Body of pancreas (tissue), 4 donors: ENCODE results near the gene KCNMB2. TPM values are rescaled to one million over a fixed set of nuclear protein-coding genes. Genes with fewer than 3 reads are reported as not detected.

Source experiments
- ATAC-seq: fragments of 150-250 bp; one replicate; pipeline ENCODE4 v1.9.1; 2016
- DNase-seq, 4 donors: peaks; one replicate each; pipeline ENCODE4 v3.0.0-alpha.2; 2019
- H3K27ac ChIP-seq, 4 donors: fragments of 200-600 bp; sonication (generic); 1 replicate in 3 of 4; 2 replicates in 1 of 4; pipeline versions ENCODE4 v1.5.1 to v1.6.1; 2016 to 2019; ENCODE audit warnings: mild to moderate bottlenecking in 1 of 4, mixed read lengths in 1 of 4, moderate library complexity in 1 of 4
- H3K27me3 ChIP-seq, 2 donors: fragments of 200-600 bp; sonication (generic); one replicate each; pipeline ENCODE4 v1.6.0; 2016; ENCODE audit warnings: mild to moderate bottlenecking in 1 of 2
- H3K36me3 ChIP-seq, 2 donors: fragments of 200-600 bp; sonication (generic); replicated peaks in 1 of 2; 2 replicates each; pipeline ENCODE4 v1.5.1; 2016; ENCODE audit warnings: low read depth in 2 of 2; ENCODE audit not compliant: insufficient read depth in 1 of 2
- H3K4me1 ChIP-seq: fragments of 200-600 bp; sonication (generic); one replicate; pipeline ENCODE4 v1.6.0; 2016
- H3K4me3 ChIP-seq, 2 donors: fragments of 200-600 bp; sonication (generic); 1 replicate in 1 of 2; 2 replicates in 1 of 2; pipeline ENCODE4 v1.5.1; 2016 to 2019
- H3K9me3 ChIP-seq, 3 donors: fragments of 200-600 bp; sonication (generic); 1 replicate in 2 of 3; 2 replicates in 1 of 3; pipeline ENCODE4 v1.5.1; 2016
- POLR2A ChIP-seq, 3 donors: fragments of 450-650 bp; IDR thresholded peaks; one replicate each; pipeline ENCODE4 v1.6.1; 2016; ENCODE audit warnings: antibody characterized with exemption in 3 of 3, mild to moderate bottlenecking in 2 of 3
- WGBS, 2 donors: methylation state at CpG; one replicate each; pipeline ENCODE4 v1.1.5; 2017; 5-methylcytosine and 5-hydroxymethylcytosine counted together
- intact Hi-C: fragments of 100-400 bp; cut with DNase I; formaldehyde crosslinking; loops from one replicate; pipeline ENCODE4 v1.15.1; 2023
- total RNA-seq, 2 donors: library from RNA; depleted of rRNA; stranded (reverse); fragments of >200 nt; gene quantifications; one replicate each; pipeline ENCODE4 v1.1.0, GENCODE V29; 2016
- TF ChIP-seq, protein P1 (sequence below), 7 experiments: fragments of 450-650 bp in 4 of 7; fragments of 200-600 bp in 3 of 7; sonication (generic) in 3 of 7; IDR thresholded peaks; one replicate each; pipeline ENCODE4 v1.5.1; 2016 to 2019; ENCODE audit warnings: antibody characterized with exemption in 7 of 7

The KCNMB2 gene
- total RNA-seq, 2 donors from 2014 or later: 2.3 TPM; not detected in 1

DNA sequence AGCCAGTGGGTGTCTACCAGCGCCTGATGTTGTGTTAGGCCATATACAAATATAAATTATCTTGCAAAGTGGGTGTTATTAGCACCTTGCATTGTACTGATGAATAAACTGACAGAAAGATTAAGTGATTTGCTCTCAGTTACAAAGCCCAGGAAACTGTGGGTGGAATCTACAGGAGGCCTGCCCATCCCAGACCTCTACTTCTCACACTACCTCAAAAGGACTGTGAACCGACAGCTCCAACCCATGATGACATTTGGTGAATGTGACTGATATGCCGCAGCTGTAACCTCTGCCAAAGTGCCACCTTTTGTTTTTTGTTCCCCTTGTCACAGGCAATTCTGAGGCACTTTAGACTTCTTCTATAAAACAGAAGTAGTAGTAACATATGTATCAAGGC lies 43.7 kb upstream of the KCNMB2 start:
- Histone ChIP-seq H3K4me1 (peaks cover 5% of the 10 kb centered on the region), H3K27me3 (no peaks in the 10 kb centered on the region), H3K9me3 (no peaks in the 10 kb centered on the region), H3K27ac (no peak overlapping the region), H3K36me3 (no peaks in the 10 kb centered on the region), H3K4me3 (no peak overlapping the region)
- WGBS, 2 donors: 56 to 91% methylated on average over 3 of the region's 3 CpGs
- intact Hi-C loops: no loop called here
- ATAC-seq: no peak
- DNase-seq: no peak
- no peak for TF ChIP-seq POLR2A (IDR thresholded peaks at IDR 0.05)

DNA sequence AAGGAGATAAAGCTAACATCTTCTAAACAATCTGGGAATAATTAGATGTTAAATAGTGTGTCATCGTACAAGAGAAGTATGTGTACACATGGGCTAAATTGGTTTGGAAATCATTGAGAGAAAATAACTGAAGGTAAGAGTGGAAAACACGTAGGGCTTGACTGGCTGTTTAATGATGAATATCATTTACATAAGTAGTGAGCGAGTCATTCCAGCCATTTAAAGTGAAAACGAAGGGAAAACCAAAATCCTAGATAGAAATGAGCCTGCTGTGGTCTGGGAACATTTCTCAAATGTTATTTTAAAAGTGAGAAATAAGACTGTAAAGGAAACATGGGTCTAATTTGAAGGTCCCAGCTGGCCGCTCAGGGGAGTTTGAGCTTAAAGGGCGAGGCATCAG lies 41.9 kb upstream of the KCNMB2 start:
- no peak for DNase-seq
- TF ChIP-seq, protein P1, sequence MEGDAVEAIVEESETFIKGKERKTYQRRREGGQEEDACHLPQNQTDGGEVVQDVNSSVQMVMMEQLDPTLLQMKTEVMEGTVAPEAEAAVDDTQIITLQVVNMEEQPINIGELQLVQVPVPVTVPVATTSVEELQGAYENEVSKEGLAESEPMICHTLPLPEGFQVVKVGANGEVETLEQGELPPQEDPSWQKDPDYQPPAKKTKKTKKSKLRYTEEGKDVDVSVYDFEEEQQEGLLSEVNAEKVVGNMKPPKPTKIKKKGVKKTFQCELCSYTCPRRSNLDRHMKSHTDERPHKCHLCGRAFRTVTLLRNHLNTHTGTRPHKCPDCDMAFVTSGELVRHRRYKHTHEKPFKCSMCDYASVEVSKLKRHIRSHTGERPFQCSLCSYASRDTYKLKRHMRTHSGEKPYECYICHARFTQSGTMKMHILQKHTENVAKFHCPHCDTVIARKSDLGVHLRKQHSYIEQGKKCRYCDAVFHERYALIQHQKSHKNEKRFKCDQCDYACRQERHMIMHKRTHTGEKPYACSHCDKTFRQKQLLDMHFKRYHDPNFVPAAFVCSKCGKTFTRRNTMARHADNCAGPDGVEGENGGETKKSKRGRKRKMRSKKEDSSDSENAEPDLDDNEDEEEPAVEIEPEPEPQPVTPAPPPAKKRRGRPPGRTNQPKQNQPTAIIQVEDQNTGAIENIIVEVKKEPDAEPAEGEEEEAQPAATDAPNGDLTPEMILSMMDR (IDR thresholded peaks at IDR 0.05): no peak
- TF ChIP-seq POLR2A (IDR thresholded peaks at IDR 0.05): no peak
- 61 to 65% methylated on average over 6 of the region's 6 CpGs for WGBS, 2 donors
- Histone ChIP-seq H3K9me3 (no peaks in the 10 kb centered on the region), H3K36me3 (no peaks in the 10 kb centered on the region), H3K4me3 (no peak overlapping the region), H3K27me3 (no peaks in the 10 kb centered on the region), H3K4me1 (peaks cover 5% of the 10 kb centered on the region), H3K27ac (no peak overlapping the region)
- intact Hi-C loops: no loop called here
- ATAC-seq: no peak

DNA sequence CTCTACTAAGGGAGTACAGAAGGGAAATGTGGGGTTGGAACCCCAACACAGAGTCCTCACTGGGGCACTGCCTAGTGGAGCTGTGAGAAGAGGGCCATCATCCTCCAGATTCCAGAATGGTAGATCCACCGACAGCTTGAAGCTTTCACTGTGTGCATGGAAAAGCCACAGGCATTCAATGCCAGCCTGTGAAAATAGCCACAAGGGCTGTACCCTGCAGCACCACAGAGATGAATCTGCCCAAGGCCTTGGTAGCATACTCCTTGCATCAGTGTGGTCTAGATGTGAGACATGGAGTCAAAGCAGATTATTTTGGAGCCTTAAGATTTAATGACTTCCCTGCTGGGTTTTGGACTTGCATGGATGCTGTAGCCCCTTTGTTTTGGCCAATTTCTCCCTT lies 39.3 kb upstream of the KCNMB2 start:
- H3K4me3 ChIP-seq: no peak overlapping the region
- no peaks in the 10 kb centered on the region for H3K36me3 ChIP-seq
- TF ChIP-seq POLR2A (IDR thresholded peaks at IDR 0.05): no peak
- TF ChIP-seq, protein P1 (IDR thresholded peaks at IDR 0.05): no peak
- H3K4me1 ChIP-seq: peaks cover 2% of the 10 kb centered on the region
- H3K27ac ChIP-seq: no peak overlapping the region
- ATAC-seq: no peak
- no peaks in the 10 kb centered on the region for H3K9me3 ChIP-seq
- no peak for DNase-seq
- 100% methylated on average over 1 of the region's 1 CpG for WGBS, 2 donors
- no peaks in the 10 kb centered on the region for H3K27me3 ChIP-seq
- intact Hi-C loops: no loop called here

DNA sequence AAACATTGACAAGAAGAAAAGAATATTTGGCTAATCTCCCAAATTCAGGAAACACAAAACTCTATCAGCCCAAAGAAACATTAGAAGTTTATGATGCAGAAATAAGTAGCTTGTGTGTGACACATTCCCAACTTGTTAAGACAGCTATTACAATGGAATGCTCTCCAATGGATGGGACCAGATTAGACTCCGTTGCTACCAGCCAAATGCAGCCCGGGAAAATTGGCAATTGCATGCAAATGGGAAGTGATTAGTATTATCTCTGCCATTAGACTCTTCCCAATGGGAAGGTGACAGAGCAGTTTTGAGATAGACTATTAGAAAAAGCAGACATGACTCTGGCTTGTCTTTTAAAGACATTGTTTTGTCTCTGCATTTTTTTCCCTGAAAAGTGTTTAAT lies 37.4 kb upstream of the KCNMB2 start:
- H3K4me3 ChIP-seq: no peak overlapping the region
- ATAC-seq (no peak), DNase-seq (no peak)
- intact Hi-C loops: no loop called here
- TF ChIP-seq, protein P1 (IDR thresholded peaks at IDR 0.05): no peak
- TF ChIP-seq POLR2A (IDR thresholded peaks at IDR 0.05): no peak
- no peaks in the 10 kb centered on the region for H3K9me3 ChIP-seq
- H3K4me1 ChIP-seq: peaks cover 3% of the 10 kb centered on the region
- H3K36me3 ChIP-seq: no peaks in the 10 kb centered on the region
- no peaks in the 10 kb centered on the region for H3K27me3 ChIP-seq
- H3K27ac ChIP-seq: no peak overlapping the region
- WGBS, 2 donors: 45 to 46% methylated on average over 2 of the region's 2 CpGs

DNA sequence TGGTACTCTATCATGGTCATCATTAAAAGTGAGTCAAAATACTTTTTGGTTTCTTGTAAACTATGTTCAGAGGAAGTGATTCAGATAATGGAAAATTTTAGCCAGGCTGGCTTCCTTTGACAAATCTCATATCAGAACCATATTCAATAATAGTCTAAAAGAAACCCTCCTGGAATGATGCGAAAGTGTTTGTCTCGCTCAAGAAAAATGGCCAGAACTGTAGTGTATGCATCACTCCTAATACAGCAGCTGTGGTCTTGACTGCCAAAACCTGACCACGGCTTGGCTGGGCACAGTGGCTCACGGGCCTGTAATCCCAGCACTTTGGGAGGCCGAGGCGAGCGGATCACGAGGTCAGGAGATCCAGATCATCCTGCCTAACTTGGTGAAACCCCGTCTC lies 35.6 kb upstream of the KCNMB2 start:
- TF ChIP-seq POLR2A (IDR thresholded peaks at IDR 0.05): no peak
- TF ChIP-seq, protein P1 (IDR thresholded peaks at IDR 0.05): no peak
- ATAC-seq: no peak
- no peak for DNase-seq
- no peak overlapping the region for H3K4me3 ChIP-seq
- H3K27me3 ChIP-seq: no peaks in the 10 kb centered on the region
- WGBS, 2 donors: 93 to 97% methylated on average over 9 of the region's 9 CpGs
- H3K4me1 ChIP-seq: peaks cover 12% of the 10 kb centered on the region
- H3K9me3 ChIP-seq: no peaks in the 10 kb centered on the region
- H3K36me3 ChIP-seq: no peaks in the 10 kb centered on the region
- intact Hi-C loops: no loop called here
- no peak overlapping the region for H3K27ac ChIP-seq
